OCI-LY7 (cell line): Measurements from ENCODE around the gene KCNQ1OT1.

Experiments
- EZH2phosphoT487 ChIP-seq: fragments of 200-600 bp; sonication (generic); IDR thresholded peaks from 2 replicates; pipeline ENCODE4 v1.6.1; 2018; ENCODE audit warnings: low read depth, borderline replicate concordance, mild to moderate bottlenecking, mixed run types, antibody characterized with exemption, low read length, moderate library complexity, mixed read lengths
- TF ChIP-seq, protein P1 (sequence below): fragments of 200-600 bp; sonication (generic); conservative IDR thresholded peaks from 2 replicates; pipeline ENCODE4 v1.5.1; 2014; ENCODE audit warnings: mild to moderate bottlenecking, antibody characterized with exemption, low read length, moderate library complexity, mixed read lengths

DNA sequence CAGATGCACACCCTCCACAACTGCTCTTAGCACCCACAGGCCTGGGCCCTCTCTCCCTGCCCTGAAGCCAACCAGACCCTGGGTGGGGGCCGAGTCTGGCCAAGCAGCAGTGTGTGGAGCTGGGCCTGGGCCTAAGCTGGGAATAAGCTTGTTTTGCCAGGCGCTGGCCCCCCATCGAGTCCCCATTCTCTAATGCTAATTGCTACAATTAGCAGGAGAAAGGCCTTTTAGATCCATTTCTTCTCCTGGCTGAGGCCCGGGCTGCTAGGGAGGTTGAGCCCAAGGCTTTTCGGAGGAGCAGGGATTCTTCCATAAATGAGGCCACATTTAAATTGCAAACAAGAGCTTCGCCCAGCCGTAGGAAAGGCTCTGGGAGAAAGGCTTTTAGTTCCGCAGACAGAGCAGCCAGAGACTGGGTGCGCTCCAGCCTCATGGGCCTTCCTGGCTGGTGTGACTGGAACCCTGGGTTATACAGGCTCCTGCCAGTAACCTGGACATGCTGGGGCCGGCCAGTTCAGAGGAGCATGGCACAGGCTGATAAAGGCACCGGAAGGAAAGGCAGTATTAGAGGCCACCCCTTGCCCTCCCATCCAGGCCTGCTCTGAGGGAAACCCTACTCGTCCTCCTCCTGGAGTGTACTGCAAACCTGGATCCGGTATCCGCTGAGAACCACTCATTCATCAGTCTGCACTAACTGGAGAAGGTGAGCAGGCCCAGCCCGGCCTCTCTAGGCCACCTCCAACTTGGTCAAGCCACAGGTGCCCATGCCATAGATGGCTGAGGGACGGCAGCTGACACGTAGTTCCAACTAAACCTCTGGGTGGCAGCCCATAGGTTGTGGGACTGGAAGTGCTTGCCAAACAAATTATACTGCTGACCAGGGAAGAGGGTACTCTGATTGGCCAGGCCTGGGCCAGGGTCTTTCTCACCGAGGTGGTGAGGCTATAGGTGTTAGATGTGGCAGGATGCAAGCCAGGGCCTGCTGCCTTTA lies 6.2 kb downstream of the KCNQ1OT1 start:
- TF ChIP-seq EZH2phosphoT487: no peak
- TF ChIP-seq, protein P1, sequence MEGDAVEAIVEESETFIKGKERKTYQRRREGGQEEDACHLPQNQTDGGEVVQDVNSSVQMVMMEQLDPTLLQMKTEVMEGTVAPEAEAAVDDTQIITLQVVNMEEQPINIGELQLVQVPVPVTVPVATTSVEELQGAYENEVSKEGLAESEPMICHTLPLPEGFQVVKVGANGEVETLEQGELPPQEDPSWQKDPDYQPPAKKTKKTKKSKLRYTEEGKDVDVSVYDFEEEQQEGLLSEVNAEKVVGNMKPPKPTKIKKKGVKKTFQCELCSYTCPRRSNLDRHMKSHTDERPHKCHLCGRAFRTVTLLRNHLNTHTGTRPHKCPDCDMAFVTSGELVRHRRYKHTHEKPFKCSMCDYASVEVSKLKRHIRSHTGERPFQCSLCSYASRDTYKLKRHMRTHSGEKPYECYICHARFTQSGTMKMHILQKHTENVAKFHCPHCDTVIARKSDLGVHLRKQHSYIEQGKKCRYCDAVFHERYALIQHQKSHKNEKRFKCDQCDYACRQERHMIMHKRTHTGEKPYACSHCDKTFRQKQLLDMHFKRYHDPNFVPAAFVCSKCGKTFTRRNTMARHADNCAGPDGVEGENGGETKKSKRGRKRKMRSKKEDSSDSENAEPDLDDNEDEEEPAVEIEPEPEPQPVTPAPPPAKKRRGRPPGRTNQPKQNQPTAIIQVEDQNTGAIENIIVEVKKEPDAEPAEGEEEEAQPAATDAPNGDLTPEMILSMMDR: no peak; the same call in 1 of the 2 replicates
